Measurements from ENCODE around the gene SERGEF.
"Not testable (repeated sequence)": the region's sequence is repeated elsewhere in the genome, so short reads cannot be mapped to it uniquely, and the experiment has no call there.

SERGEF gene

DNA sequence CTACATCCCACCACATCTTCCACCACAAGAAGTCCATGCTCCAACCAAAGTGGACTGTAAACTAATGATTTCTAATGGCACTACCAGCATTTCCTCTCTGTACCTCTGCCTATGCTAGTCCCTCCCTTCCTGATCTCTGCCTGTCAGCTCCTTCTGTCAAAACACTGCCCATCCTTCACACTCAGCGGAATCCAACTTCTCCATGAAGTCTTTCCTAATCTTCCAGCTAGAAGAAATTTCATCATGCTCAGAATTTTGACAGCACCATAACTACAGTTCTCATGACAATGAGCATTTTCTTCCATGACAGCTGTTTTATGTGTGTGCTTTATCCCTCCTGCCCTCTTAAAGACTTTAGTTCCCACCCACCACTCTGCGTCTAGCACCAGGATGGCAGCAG, 111.4 kb downstream of the SERGEF start:
- TF ChIP-seq, protein P1, sequence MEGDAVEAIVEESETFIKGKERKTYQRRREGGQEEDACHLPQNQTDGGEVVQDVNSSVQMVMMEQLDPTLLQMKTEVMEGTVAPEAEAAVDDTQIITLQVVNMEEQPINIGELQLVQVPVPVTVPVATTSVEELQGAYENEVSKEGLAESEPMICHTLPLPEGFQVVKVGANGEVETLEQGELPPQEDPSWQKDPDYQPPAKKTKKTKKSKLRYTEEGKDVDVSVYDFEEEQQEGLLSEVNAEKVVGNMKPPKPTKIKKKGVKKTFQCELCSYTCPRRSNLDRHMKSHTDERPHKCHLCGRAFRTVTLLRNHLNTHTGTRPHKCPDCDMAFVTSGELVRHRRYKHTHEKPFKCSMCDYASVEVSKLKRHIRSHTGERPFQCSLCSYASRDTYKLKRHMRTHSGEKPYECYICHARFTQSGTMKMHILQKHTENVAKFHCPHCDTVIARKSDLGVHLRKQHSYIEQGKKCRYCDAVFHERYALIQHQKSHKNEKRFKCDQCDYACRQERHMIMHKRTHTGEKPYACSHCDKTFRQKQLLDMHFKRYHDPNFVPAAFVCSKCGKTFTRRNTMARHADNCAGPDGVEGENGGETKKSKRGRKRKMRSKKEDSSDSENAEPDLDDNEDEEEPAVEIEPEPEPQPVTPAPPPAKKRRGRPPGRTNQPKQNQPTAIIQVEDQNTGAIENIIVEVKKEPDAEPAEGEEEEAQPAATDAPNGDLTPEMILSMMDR (IDR thresholded peaks at IDR 0.05; ENCODE audit: low read depth, low read length), result no peak
- H3K27me3 ChIP-seq (ENCODE audit: insufficient read depth, low read depth, severe bottlenecking), result no peaks in the 10 kb centered on the region
- no peak for DNase-seq
- no peaks in the 10 kb centered on the region for H3K9me3 ChIP-seq (ENCODE audit: severe bottlenecking)
- H3K4me3 ChIP-seq (ENCODE audit: low read depth, low read length), result no peak overlapping the region
- H3K27ac ChIP-seq, result no peak overlapping the region
- peaks cover 3% of the 10 kb centered on the region for H3K36me3 ChIP-seq

DNA sequence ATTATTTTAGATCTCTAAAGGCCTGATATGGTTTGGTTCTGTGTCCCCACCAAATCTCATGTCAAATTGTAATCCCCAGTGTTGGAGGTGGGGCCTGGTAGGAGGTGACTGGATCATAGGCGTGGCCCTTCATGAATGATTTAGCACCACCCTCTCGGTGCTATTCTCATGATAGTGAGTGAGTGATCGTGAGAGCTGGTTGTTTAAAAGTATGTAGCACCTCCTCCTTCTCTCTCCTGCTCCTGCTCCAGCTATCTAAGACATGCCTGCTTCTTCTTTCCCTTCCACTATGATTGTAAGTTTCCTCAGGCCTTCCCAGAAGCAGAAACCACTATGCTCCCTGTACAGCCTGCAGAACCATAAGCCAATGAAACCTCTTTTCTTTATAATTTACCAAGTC, 114.1 kb downstream of the SERGEF start:
- H3K36me3 ChIP-seq, result peaks cover 2% of the 10 kb centered on the region; the same call in 1 of the 2 replicates
- TF ChIP-seq, protein P1 (IDR thresholded peaks at IDR 0.05; ENCODE audit: low read depth, low read length), result no peak
- H3K9me3 ChIP-seq (ENCODE audit: severe bottlenecking), result no peaks in the 10 kb centered on the region
- H3K27me3 ChIP-seq (ENCODE audit: insufficient read depth, low read depth, severe bottlenecking), result no peaks in the 10 kb centered on the region
- no peak overlapping the region for H3K4me3 ChIP-seq (ENCODE audit: low read depth, low read length)
- no peak overlapping the region for H3K27ac ChIP-seq
- no peak for DNase-seq

DNA sequence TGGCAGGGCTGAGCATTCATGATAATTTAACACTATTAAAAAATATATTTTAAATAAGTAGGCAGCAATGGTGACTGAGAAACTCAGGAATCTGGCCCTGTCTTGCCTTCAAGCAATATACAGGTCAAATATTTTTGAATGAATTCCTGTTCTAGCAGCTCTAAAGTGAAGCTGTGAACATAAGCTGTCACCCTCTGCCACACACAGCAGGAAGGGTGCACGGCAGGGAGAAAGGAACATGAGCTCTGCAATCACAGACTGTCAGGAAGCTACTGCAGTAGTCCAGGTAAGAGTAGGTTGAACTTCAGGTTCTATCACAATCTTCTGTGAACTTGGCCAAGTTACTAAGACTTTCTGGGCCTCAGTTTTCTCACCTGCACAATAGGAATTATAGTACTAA, 114.8 kb downstream of the SERGEF start:
- H3K9me3 ChIP-seq (ENCODE audit: severe bottlenecking), result no peaks in the 10 kb centered on the region
- DNase-seq, result no peak
- no peak overlapping the region for H3K27ac ChIP-seq
- H3K4me3 ChIP-seq (ENCODE audit: low read depth, low read length), result no peak overlapping the region
- H3K27me3 ChIP-seq (ENCODE audit: insufficient read depth, low read depth, severe bottlenecking), result no peaks in the 10 kb centered on the region
- TF ChIP-seq, protein P1 (IDR thresholded peaks at IDR 0.05; ENCODE audit: low read depth, low read length), result no peak
- H3K36me3 ChIP-seq, result peaks cover 2% of the 10 kb centered on the region; the same call in 1 of the 2 replicates

DNA sequence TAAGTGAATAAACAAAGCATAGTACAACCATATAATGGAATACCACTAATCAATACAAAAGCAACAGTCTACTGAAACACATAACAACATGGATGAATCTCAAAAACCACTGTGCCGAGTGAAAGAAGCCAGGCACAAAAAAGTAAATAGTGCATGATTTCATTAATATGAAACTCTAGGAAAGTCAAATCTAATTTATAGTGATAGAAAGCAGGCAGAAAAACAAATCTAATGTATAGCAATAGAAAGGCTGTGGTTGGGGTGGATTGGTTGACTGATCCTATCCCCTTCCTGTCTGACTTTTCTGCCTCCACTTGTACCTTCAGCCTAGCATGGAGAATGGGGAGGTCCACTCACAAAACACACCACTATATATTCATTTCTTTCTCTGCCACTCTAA, 115.4 kb downstream of the SERGEF start:
- no peak for DNase-seq
- Histone ChIP-seq H3K27ac (no peak overlapping the region), H3K36me3 (peaks cover 5% of the 10 kb centered on the region), H3K27me3 (ENCODE audit: insufficient read depth, low read depth, severe bottlenecking) (no peaks in the 10 kb centered on the region), H3K9me3 (ENCODE audit: severe bottlenecking) (no peaks in the 10 kb centered on the region), H3K4me3 (ENCODE audit: low read depth, low read length) (no peak overlapping the region)
- TF ChIP-seq, protein P1 (IDR thresholded peaks at IDR 0.05; ENCODE audit: low read depth, low read length), result no peak

DNA sequence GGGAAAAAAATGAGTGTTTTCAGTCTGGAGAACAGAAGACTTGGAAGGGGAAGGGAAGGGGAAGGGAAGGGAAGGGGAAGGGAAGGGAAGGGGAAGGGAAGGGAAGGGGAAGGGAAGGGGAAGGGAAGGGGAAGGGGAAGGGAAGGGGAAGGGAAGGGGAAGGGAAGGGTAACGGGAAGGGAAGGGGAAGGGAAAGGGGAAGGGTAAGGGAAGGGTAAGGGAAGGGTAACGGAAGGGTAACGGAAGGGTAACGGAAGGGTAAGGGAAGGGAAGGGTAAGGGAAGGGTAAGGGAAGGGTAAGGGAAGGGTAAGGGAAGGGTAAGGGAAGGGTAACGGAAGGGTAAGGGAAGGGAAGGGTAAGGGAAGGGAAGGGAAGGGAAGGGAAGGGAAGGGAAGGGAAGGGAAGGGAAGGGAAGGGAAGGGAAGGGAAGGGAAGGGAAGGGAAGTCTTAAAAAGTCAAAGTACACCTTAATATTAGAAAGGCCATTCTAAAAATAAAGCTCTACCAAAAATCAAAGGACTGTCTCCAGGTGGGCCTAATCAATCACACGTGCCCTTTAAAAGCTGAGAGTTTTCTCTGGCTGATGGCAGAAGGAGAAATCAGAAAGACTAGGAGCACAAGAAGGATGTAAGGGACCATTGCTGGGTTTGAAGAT, 116.2 kb downstream of the SERGEF start:
- H3K27me3 ChIP-seq (ENCODE audit: insufficient read depth, low read depth, severe bottlenecking); DNase-seq; H3K27ac ChIP-seq; H3K4me3 ChIP-seq (ENCODE audit: low read depth, low read length); H3K36me3 ChIP-seq; H3K9me3 ChIP-seq (ENCODE audit: severe bottlenecking): not testable (repeated sequence)

DNA sequence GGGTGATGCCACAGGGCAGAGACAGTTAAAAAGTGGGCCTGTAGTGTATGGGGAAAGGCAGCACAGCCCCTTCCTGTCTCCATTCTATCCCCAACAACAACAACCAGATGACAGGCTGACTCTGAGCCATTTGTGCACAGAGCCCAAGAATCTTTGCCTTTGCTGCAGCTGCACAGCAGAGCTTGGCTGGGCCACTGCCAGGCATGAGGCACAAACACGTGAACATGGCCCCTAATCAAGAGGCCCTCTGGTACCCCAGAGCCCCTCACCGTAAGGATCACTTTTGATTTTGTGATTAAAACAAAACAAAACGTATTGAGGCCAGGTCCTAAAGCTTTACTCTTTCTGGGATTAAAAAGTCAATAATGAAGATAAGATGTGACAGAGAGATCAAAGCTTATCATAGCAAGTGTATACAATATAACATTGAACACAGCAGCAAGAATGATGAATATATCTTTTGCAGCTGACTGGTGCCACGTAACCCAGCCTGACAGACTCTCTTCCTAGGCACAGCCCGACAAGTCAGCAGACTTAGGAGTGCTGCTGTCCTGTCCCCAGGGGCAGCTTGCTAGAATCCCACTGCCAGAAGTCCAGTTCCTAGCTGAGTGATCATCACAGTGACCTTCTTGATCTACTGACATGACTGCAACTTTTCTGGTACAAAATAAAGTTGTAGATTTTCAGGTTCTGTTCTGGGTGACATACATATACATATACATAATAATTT, 117.8 kb downstream of the SERGEF start:
- TF ChIP-seq, protein P1 (IDR thresholded peaks at IDR 0.05; ENCODE audit: low read depth, low read length), result no peak
- peaks cover 9% of the 10 kb centered on the region for H3K36me3 ChIP-seq
- H3K27ac ChIP-seq, result no peak overlapping the region
- H3K27me3 ChIP-seq (ENCODE audit: insufficient read depth, low read depth, severe bottlenecking), result no peaks in the 10 kb centered on the region
- DNase-seq, result no peak
- H3K4me3 ChIP-seq (ENCODE audit: low read depth, low read length), result no peak overlapping the region
- H3K9me3 ChIP-seq (ENCODE audit: severe bottlenecking), result no peaks in the 10 kb centered on the region

Data from WERI-Rb-1 (cell line).